Activated CD4-positive, alpha-beta T cell treated with anti-CD3 and anti-CD28 coated beads for 1 hour (primary cell): Measurements from ENCODE around the gene CDH22.

Source experiments
- DNase-seq: peaks from one replicate; pipeline ENCODE4 v3.0.0-alpha.2; 2020

CDH22 gene

DNA sequence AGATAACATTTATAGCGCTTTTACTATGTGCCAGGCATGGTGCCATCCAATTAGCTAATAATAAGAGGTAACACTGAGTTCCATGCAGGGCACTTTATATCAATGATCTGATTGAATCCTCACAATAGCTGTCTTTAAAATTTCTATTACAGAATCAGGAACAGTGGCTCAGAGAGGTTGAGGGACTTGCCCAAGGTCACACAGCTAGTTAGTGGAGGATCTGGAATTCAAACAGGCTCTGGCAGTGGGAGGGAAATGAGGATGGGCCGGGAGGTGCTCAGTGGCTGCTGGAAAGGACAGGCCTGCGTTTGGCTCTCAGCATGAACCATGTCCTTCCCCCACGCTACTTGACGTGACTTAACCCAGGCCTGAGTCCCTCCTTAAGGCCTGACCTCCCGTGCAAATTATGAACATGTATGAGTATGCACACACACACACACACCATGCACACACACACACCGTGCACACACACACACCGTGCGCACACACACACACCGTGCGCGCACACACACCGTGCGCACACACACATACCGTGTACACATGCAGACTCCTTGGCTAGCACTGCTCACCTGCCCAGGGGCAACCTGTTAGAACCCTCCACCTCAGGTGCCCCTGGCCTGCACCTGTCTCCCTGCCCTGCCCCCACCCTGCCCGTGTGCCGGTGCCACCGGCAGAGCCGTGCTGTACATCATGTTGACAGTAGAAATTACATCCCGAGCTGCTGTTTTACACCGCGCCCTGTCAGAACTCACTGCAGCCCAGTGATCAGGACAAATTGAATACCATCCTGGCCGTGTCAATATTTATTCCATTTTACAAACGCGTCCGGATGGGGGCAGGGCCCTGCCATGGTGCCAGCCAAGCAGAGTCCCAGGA lies 43.7 kb downstream of the CDH22 start:
- DNase-seq: no peak

GRCh38 chr20:46261456-46262253 lies 46.6 kb downstream of the CDH22 start:
- no peak for DNase-seq

- DNase-seq: no peak
Measured at GRCh38 chr20:46260936-46261454, 47.3 kb downstream of the CDH22 start.

DNA sequence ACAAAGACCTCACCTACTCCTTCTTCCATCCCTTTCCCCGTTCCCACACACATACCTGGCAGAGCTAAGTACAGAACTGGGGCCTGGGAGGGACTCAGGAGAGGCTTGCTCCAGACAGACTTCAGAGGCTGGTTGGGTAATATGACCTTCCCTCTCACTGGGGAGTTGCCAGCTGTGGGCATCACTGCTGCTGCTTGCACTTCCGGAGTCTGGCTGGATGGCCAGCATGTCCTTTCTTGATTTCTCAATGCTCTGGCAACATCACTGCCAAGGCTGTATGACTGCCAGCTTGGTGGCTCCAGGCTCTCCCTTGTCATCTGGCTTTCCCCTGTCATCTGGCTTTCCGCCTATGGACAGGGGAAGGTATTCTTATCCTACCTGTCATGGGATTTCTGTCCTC lies 47.8 kb downstream of the CDH22 start:
- DNase-seq: no peak

DNA sequence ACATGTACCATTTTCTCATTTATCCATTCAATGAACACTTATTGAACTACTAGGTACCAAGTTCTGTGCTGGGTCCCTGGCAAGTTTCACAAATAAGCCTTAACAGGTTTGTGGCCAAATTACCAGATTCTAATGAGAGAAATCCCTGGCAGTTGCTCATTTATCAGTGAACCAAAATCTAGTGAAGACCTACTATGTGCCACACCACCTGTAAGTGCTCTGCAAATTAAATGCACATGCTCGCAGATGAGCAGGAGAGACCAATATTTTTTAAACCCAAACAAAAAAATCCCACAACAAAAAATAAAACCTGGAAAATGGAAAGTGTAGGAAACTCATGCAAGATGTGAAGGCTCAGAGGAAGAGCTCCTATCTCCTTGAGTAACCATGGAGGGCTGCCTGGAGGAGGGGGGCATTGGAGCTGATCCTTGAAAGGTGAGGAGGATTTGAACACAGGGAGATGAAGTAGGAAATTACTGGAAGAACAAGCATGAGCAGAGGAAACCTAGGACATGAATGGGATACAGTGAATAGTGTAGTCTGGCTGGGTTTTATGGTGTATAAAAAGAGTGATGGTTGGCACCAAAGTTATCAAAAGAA lies 48.9 kb downstream of the CDH22 start:
- DNase-seq: no peak

DNA sequence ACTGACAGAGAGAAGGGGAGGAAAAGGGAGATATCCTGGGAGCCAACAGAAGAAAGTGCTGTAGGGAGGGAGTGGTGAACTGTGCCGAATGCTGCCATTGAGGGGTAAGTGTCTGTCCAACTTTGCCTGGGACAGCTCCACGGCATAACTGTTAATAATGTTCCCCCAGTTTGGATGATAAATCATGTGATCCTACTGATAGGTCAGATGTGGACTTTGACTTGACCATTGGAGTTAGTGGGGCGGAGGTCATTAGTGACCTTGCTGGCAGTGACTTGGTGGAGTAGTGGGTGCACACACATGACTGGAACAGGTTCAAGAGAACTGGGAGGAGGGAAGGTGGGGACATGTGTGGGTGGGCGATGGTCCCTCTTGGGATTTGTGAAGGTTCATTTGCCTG lies 50.4 kb downstream of the CDH22 start:
- DNase-seq: no peak

- DNase-seq: no peak
Measured at GRCh38 chr20:46256293-46256692, 52.0 kb downstream of the CDH22 start.

- DNase-seq: no peak
Measured at GRCh38 chr20:46255440-46256104, 52.7 kb downstream of the CDH22 start.

DNA sequence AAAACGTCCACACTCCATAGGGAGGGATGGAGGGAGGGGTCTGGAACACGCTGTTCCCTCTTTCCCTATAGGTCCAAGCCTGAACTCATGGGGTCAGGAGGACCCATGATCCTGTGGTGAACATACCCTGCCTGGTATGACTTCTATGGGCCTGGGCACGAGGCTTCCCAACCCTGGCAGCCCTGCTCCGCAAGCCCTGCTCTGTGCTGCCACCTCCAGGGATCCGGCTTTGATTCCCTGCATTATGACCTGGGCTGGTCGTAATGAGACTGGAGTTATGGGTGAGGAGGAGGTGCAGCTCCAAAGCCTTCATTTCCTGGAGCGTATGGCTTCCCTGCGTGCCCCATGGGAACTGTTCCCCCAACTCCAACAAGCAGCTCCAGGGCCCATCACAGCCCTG lies 54.9 kb downstream of the CDH22 start:
- no peak for DNase-seq

DNA sequence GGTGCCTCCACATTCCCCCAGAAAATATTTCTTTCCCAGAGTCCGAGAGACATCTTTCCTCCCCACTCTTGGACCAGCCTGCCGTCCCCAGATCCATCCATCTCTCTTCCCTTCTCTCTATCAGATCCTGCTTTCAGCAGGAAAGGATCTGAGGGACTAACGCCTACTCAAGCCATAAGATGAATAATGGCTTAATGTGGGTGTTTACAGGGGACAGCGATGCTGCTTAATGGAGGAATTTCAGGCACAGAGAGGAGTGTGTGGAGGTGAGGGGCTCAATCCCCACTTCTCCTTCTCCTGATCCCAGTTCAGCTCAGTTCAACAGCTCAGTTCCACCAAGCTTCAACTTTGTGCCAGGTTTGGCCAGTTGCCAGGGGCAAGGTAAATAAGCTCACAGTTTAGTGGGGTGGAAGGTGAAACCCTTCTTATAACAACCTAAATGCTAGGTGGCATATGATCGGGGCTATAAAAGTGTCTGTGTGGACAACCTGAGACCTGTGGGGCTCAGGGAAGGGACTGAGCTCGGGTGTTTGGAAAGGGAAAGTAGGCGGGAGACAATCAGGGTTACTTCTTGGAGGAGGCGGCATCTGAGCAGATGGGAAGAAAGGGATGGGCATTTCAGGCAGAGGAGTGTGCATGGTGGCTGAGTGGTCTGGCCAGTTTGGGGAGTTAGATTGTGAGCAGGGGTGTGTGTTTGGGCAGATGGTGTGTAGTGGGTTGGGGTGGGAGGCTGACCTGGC lies 55.8 kb downstream of the CDH22 start:
- no peak for DNase-seq

- DNase-seq: no peak
Measured at GRCh38 chr20:46251211-46251673, 57.1 kb downstream of the CDH22 start.

GRCh38 chr20:46250772-46251171 lies 57.5 kb downstream of the CDH22 start:
- no peak for DNase-seq

DNA sequence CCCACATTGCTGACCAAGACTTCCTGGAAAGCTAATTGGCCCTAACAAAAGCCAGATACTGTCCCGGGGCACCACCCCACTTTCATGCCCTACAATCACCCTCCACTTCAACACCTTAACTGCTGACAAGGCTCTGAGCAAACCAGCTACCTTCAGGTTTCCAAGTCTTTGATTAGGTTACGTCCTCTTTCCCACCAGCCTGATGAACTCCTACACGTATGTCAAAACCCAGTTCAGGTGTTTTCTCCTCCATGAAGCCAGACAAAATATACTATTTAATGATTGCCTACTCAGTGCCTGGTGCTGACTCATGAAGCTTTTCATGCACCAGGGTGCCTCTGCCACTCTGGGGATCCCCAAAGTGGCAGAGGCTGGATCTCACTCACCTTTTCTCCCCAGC lies 58.6 kb downstream of the CDH22 start:
- DNase-seq: no peak

DNA sequence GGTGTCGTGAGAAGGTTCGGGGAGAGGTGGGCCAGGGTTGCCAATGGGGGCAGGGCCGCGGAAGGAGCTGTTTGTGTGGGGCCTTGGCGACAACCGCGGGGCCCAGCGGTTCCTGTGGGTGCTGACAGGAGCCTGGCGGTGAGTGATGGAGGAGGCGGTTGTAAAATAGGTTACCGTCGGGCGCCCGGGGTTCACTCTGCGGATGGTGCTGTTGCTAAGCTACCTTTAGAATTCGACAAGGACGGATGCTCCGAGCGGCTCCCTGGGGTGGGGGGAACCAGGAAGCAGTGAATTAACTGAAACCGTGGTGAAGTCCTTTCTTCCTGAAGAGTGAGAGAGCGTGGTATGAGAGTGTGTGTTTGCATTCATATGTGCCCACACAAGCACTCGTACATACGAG lies 61.7 kb downstream of the CDH22 start:
- DNase-seq: no peak

DNA sequence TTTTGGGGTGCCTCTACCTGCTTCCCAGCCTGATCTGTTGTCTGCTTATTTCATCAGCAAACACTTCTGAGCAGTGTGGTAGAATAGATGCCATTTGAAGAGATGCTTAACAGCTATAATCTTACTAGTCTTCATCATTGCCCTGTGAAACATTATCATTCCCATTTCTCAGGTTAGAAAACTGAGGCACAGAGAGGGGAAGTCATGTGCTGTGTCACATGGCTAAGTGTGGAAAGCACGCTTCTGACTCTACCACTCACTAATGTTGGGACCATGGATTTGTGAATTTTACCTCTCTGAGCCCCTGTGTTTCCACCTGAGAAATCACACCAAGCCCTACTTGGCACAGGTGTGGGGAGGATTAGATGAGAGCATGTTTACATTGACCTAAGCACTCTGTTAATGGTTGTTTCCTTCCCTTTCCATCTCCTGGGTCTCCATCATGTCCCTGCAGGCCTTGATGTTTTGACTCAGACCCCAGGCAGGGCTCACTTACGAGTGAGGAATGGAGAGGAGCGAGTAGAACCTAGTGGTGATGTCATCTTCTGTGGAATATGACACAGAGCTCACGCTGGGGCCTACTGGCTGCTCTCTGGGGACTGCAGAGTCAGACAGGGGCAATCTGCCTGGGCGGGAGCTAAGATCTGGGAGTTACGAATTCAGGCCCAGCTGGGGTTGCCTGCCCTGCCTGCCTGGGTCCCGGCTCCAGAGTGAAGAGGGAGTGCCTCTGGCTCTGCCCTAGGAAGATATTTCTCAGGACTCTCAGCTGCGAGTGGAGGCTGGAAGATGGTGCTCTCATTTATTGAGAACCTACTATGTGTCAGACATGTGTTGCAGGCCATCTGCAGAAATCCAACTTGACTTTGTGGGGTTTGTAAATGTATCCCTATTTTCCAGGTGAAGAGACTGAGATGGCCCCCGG lies 64.3 kb downstream of the CDH22 start:
- no peak for DNase-seq

GRCh38 chr20:46242390-46242789 lies 65.9 kb downstream of the CDH22 start:
- no peak for DNase-seq

DNA sequence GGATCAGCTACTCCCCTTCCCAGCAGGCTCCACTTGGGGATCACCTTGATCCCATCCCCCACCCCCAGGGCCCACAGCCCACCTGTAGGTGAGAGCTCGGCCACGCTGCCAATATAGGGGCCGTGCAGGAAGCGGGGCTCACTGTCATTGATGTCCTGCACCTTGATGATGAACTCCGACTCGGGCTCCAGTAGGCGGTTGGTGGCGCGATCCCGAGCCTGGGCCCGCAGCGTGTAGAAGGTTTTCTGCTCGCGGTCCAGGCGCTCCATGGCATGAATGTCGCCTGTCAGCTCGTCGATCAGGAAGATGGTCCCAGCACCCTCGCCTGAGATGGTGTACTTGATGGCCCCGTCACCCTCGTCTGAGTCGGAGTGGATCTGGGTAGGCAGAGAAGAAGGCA lies 67.4 kb downstream of the CDH22 start:
- no peak for DNase-seq

DNA sequence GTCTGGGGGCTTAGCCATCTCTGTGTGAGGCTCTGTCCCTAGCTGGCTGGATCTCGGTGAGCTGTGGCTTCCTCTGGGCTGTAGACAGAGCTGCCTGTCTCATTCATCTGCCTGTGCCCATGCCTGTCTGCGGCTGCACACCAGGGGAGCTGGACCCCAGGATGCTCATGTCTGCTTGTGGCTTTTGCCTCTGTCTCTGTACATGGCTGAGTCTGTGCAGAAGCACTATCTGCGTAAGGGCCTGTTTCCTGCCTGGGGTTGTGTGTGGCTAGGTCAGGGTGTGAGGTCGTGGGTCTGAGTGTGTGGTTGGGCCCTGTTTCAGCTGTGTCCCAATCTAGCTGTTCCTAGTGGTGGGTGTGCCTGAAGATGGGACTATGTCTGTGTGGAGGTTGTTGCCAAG lies 68.2 kb downstream of the CDH22 start:
- no peak for DNase-seq

GRCh38 chr20:46237736-46238135 lies 70.6 kb downstream of the CDH22 start:
- DNase-seq: no peak

DNA sequence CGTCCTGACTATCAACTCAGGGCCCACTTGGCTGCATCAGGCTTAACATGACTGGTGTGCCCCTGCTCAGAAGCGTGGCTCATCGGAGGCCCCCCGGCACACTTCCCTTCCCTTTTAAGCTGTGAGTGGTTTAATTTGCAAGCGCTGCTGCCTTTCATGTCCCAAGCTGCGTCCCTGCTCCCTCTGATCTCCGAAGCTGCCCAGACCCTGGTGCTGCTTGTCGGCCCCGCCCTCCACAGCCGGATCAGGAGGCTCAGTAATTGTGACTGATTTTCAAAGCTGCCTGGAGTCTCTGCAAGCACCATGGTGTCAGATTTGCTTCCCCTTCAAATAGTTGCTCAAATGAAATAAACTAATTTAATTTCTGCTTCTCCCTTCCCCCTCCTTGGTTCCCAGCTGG lies 71.1 kb downstream of the CDH22 start:
- no peak for DNase-seq

DNA sequence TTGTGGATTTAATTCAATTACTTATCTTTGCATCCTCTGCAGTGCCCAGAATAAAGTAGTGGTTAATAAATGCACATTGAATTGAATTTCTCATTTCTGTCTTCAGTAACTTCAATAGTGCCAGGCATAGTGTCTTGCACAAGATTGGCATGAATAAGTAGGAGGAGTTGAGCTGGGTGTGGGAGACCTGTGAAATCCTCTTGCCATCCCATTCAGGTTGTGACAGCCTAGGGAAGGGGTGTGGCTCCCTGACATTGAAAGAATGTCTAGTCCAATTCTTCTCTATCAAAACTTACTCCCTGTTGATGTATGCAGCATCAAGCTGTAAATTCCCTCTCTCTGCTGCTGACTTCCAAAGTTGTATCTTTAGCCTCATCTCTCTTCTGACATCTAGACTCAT lies 73.2 kb downstream of the CDH22 start:
- DNase-seq: no peak
